Activated T-helper 2 cell treated with anti-CD3 and anti-CD28 coated beads, Interferon-gamma antibody, Interleukin-2, Interleukin-4, amounts not matched to agents 10 μg/mL and 5 μg/mL and 100 μg/mL, durations not matched to agents 14 hours and 24 hours and 36 hours (primary cell): Measurements from ENCODE around the gene CCDC70. TPM values are rescaled to one million over a fixed set of nuclear protein-coding genes. Genes with fewer than 3 reads are reported as not detected.
"Not testable (repeated sequence)": the region's sequence is repeated elsewhere in the genome, so short reads cannot be mapped to it uniquely, and the experiment has no call there.

Experiments
- DNase-seq: peaks from one replicate; pipeline ENCODE4 v3.0.0; 2021; ENCODE audit warnings: low spot score
- H3K27ac Mint-ChIP-seq: one replicate; pipeline ENCODE4 v1.8.0; 2021; ENCODE audit warnings: mixed read lengths
- H3K27me3 Mint-ChIP-seq: one replicate; pipeline ENCODE4 v1.8.0; 2021; ENCODE audit warnings: low read depth, mixed read lengths
- H3K36me3 Mint-ChIP-seq: one replicate; pipeline ENCODE4 v1.8.0; 2021; ENCODE audit warnings: low read depth, mixed read lengths
- H3K4me1 Mint-ChIP-seq: one replicate; pipeline ENCODE4 v1.8.0; 2021; ENCODE audit warnings: low read depth, mixed read lengths
- H3K4me3 Mint-ChIP-seq: one replicate; pipeline ENCODE4 v1.8.0; 2021; ENCODE audit warnings: low read depth, mild to moderate bottlenecking, moderate library complexity, mixed read lengths
- H3K9me3 Mint-ChIP-seq: one replicate; pipeline ENCODE4 v1.8.0; 2021; ENCODE audit warnings: mixed read lengths
- intact Hi-C: fragments of 100-400 bp; cut with micrococcal nuclease; formaldehyde crosslinking; loops from one replicate; pipeline ENCODE4 v1.15.1; 2023
- total RNA-seq: library from RNA; stranded (reverse); gene quantifications from 2 replicates; pipeline ENCODE4 v1.2.3, GENCODE V29; 2022

The CCDC70 gene
- total RNA-seq, 1 donor from 2014 or later = not detected

- Mint-ChIP-seq H3K4me1 (peaks cover 85% of the 10 kb centered on the region), H3K27me3 (peaks cover 37% of the 10 kb centered on the region), H3K4me3 (peak overlapping the region; percentile 15), H3K36me3 (no peaks in the 10 kb centered on the region), H3K27ac (no peak overlapping the region), H3K9me3 (no peaks in the 10 kb centered on the region)
- intact Hi-C loops = loop anchor here (10.0 kb wide), 1 partner anchor 1587 kb away; no protein-coding TSS in a partner anchor
- DNase-seq = no peak
Measured at GRCh38 chr13:51822106-51822815, 39.5 kb upstream of the CCDC70 start.

- no peak overlapping the region for H3K27ac Mint-ChIP-seq
Measured at GRCh38 chr13:51823359-51823758, 38.4 kb upstream of the CCDC70 start.

GRCh38 chr13:51823863-51824262, 37.9 kb upstream of the CCDC70 start:
- Mint-ChIP-seq H3K27ac (no peak overlapping the region), H3K9me3 (no peaks in the 10 kb centered on the region), H3K4me1 (peaks cover 82% of the 10 kb centered on the region), H3K4me3 (no peak overlapping the region), H3K36me3 (no peaks in the 10 kb centered on the region), H3K27me3 (peaks cover 48% of the 10 kb centered on the region)
- intact Hi-C loops = loop anchor here (10.0 kb wide), 1 partner anchor 1589 kb away; no protein-coding TSS in a partner anchor
- no peak for DNase-seq

More at GRCh38 chr13:51823359-51823758, 38.4 kb upstream of the CCDC70 start:
- Mint-ChIP-seq H3K9me3 (no peaks in the 10 kb centered on the region), H3K4me3 (no peak overlapping the region), H3K36me3 (no peaks in the 10 kb centered on the region), H3K4me1 (peaks cover 83% of the 10 kb centered on the region), H3K27me3 (peaks cover 43% of the 10 kb centered on the region)
- intact Hi-C loops = loop anchor here (10.0 kb wide), 1 partner anchor 1589 kb away; no protein-coding TSS in a partner anchor
- no peak for DNase-seq

GRCh38 chr13:51824712-51825111, 37.1 kb upstream of the CCDC70 start:
- not testable (repeated sequence) for H3K9me3 Mint-ChIP-seq, DNase-seq, H3K36me3 Mint-ChIP-seq, H3K27ac Mint-ChIP-seq
- peak overlapping the region; percentile 26 for H3K4me3 Mint-ChIP-seq
- intact Hi-C loops = loop anchor here (1.0 to 10.0 kb wide), 5 partner anchors 9 to 1590 kb away; no protein-coding TSS in a partner anchor
- peaks cover 74% of the 10 kb centered on the region for H3K4me1 Mint-ChIP-seq
- peaks cover 52% of the 10 kb centered on the region for H3K27me3 Mint-ChIP-seq

GRCh38 chr13:51825165-51825592, 36.6 kb upstream of the CCDC70 start:
- H3K27ac Mint-ChIP-seq = peak overlapping the region; percentile 33
- no peaks in the 10 kb centered on the region for H3K9me3 Mint-ChIP-seq
- H3K4me1 Mint-ChIP-seq = peaks cover 69% of the 10 kb centered on the region
- peak overlapping the region; percentile 32 for H3K4me3 Mint-ChIP-seq
- no peaks in the 10 kb centered on the region for H3K36me3 Mint-ChIP-seq
- DNase-seq = no peak
- peaks cover 53% of the 10 kb centered on the region for H3K27me3 Mint-ChIP-seq
- intact Hi-C loops = loop anchor here (1.0 to 10.0 kb wide), 5 partner anchors 10 to 1590 kb away; no protein-coding TSS in a partner anchor

- H3K4me1 Mint-ChIP-seq = peaks cover 63% of the 10 kb centered on the region
- no peaks in the 10 kb centered on the region for H3K36me3 Mint-ChIP-seq
- H3K27me3 Mint-ChIP-seq = peaks cover 54% of the 10 kb centered on the region
- intact Hi-C loops = loop anchor here (1.0 to 10.0 kb wide), 5 partner anchors 10 to 1591 kb away; no protein-coding TSS in a partner anchor
- no peak for DNase-seq
- no peak overlapping the region for H3K27ac Mint-ChIP-seq
- no peaks in the 10 kb centered on the region for H3K9me3 Mint-ChIP-seq
- peak overlapping the region; percentile 32 for H3K4me3 Mint-ChIP-seq
Measured at GRCh38 chr13:51825681-51826254, 36.0 kb upstream of the CCDC70 start.

- peak overlapping the region; percentile 20 for H3K4me3 Mint-ChIP-seq
Measured at GRCh38 chr13:51826606-51827005, 35.2 kb upstream of the CCDC70 start.

GRCh38 chr13:51827254-51827653, 34.5 kb upstream of the CCDC70 start:
- no peaks in the 10 kb centered on the region for H3K36me3 Mint-ChIP-seq
- intact Hi-C loops = loop anchor here (5.0 to 10.0 kb wide), 2 partner anchors 80 to 1592 kb away; no protein-coding TSS in a partner anchor
- H3K9me3 Mint-ChIP-seq = no peaks in the 10 kb centered on the region
- H3K4me3 Mint-ChIP-seq = no peak overlapping the region
- no peak overlapping the region for H3K27ac Mint-ChIP-seq
- no peak for DNase-seq
- peaks cover 51% of the 10 kb centered on the region for H3K27me3 Mint-ChIP-seq
- peaks cover 52% of the 10 kb centered on the region for H3K4me1 Mint-ChIP-seq

More at GRCh38 chr13:51826606-51827005, 35.2 kb upstream of the CCDC70 start:
- DNase-seq = no peak
- peak overlapping the region; percentile 36 for H3K27ac Mint-ChIP-seq
- H3K9me3 Mint-ChIP-seq = no peaks in the 10 kb centered on the region
- H3K4me1 Mint-ChIP-seq = peaks cover 56% of the 10 kb centered on the region
- intact Hi-C loops = loop anchor here (5.0 to 10.0 kb wide), 2 partner anchors 81 to 1592 kb away; no protein-coding TSS in a partner anchor
- no peaks in the 10 kb centered on the region for H3K36me3 Mint-ChIP-seq
- H3K27me3 Mint-ChIP-seq = peaks cover 52% of the 10 kb centered on the region

- no peak for DNase-seq
- Mint-ChIP-seq H3K9me3 (no peaks in the 10 kb centered on the region), H3K27ac (no peak overlapping the region), H3K4me3 (no peak overlapping the region), H3K27me3 (peaks cover 60% of the 10 kb centered on the region), H3K36me3 (no peaks in the 10 kb centered on the region), H3K4me1 (peaks cover 46% of the 10 kb centered on the region)
- intact Hi-C loops = loop anchor here (5.0 to 10.0 kb wide), 2 partner anchors 78 to 1594 kb away; no protein-coding TSS in a partner anchor
Measured at GRCh38 chr13:51828730-51829567, 32.8 kb upstream of the CCDC70 start.

- no peak for DNase-seq
- no peaks in the 10 kb centered on the region for H3K36me3 Mint-ChIP-seq
- peaks cover 58% of the 10 kb centered on the region for H3K27me3 Mint-ChIP-seq
- H3K27ac Mint-ChIP-seq = no peak overlapping the region
- intact Hi-C loops = loop anchor here (5.0 to 10.0 kb wide), 2 partner anchors 78 to 1595 kb away; no protein-coding TSS in a partner anchor
- no peaks in the 10 kb centered on the region for H3K9me3 Mint-ChIP-seq
- H3K4me1 Mint-ChIP-seq = peaks cover 41% of the 10 kb centered on the region
- no peak overlapping the region for H3K4me3 Mint-ChIP-seq
Measured at GRCh38 chr13:51829568-51829899, 32.2 kb upstream of the CCDC70 start.

- Mint-ChIP-seq H3K36me3 (no peaks in the 10 kb centered on the region), H3K4me1 (peaks cover 22% of the 10 kb centered on the region), H3K4me3 (no peak overlapping the region), H3K27ac (no peak overlapping the region), H3K27me3 (peaks cover 60% of the 10 kb centered on the region), H3K9me3 (no peaks in the 10 kb centered on the region)
- intact Hi-C loops = no loop called here
- no peak for DNase-seq
Measured at GRCh38 chr13:51831519-51831918, 30.2 kb upstream of the CCDC70 start.

- Mint-ChIP-seq H3K27ac (no peak overlapping the region), H3K9me3 (no peaks in the 10 kb centered on the region), H3K4me3 (no peak overlapping the region), H3K27me3 (peaks cover 54% of the 10 kb centered on the region), H3K4me1 (peaks cover 15% of the 10 kb centered on the region), H3K36me3 (no peaks in the 10 kb centered on the region)
- DNase-seq = no peak
- intact Hi-C loops = loop anchor here (1.0 kb wide), 1 partner anchor 17 kb away; no protein-coding TSS in a partner anchor
Measured at GRCh38 chr13:51832471-51833152, 29.2 kb upstream of the CCDC70 start.
